Dermis lymphatic vessel endothelial cell (primary cell): Measurements from ENCODE around the gene HABP2. TPM values are rescaled to one million over a fixed set of nuclear protein-coding genes. Genes with fewer than 3 reads are reported as not detected.

ENCODE experiments used
- total RNA-seq: library from RNA; depleted of rRNA; stranded (reverse); fragments of >200 nt; gene quantifications from 2 replicates; pipeline ENCODE4 v1.2.1, GENCODE V29; 2014

HABP2 gene
- total RNA-seq, result 0.09 and 0.22 TPM in 2 replicates

GRCh38 chr10:113552701-113553100 is at the start of gene HABP2:
Gene HABP2 (plus strand): TSS chr10:113553053. CDS start chr10:113553122, 69 bp downstream.

Other genes with a start within 250 kb of the HABP2 start
- gene NRAP, start 111.0 kb downstream of the HABP2 start, total RNA-seq, result not detected in 2 replicates
- gene CASP7, start 126.9 kb downstream of the HABP2 start, total RNA-seq, result 35.0 and 43.8 TPM in 2 replicates
- gene PLEKHS1, start 198.6 kb downstream of the HABP2 start, total RNA-seq, result not detected in 2 replicates